Epithelial cell of proximal tubule (primary cell): Measurements from ENCODE around the gene AMMECR1L. TPM values are rescaled to one million over a fixed set of nuclear protein-coding genes. Genes with fewer than 3 reads are reported as not detected.

Source experiments
- DNase-seq: peaks from one replicate; pipeline ENCODE4 v3.0.0-alpha.2; 2011; ENCODE audit warnings: low read depth
- H3K4me3 ChIP-seq: 2 replicates; pipeline ENCODE4 v1.5.1; 2011; ENCODE audit warnings: low read depth, mild to moderate bottlenecking, low read length
- total RNA-seq: library from RNA; depleted of rRNA; stranded (reverse); fragments of >200 nt; gene quantifications from 2 replicates; pipeline ENCODE4 v1.2.3, GENCODE V29; 2015
- TF ChIP-seq, protein P1 (sequence below): conservative IDR thresholded peaks from 2 replicates; pipeline ENCODE4 v1.5.1; 2012; ENCODE audit warnings: low read depth, mild to moderate bottlenecking, low read length

Gene AMMECR1L
- total RNA-seq, 1 donor from 2014 or later, result 10.7 TPM

DNA sequence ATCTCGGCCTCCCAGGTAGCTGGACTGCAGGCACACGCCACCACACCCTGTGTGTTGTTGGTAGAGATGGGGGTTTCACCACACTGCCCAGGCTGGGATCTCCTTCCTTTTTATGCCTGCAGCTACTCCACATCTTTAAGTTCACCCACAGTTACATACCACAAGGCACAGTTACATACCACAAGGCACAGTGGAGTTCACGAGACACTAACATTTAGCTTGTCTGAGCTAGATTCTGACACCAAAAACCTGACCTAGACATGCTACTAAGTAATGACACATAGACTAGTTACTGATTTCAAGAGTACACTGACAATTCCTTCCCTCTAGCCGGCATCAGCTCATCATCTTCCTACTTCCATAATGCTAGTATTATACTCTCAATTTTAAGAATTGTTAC lies 32.1 kb downstream of the AMMECR1L start:
- TF ChIP-seq, protein P1, sequence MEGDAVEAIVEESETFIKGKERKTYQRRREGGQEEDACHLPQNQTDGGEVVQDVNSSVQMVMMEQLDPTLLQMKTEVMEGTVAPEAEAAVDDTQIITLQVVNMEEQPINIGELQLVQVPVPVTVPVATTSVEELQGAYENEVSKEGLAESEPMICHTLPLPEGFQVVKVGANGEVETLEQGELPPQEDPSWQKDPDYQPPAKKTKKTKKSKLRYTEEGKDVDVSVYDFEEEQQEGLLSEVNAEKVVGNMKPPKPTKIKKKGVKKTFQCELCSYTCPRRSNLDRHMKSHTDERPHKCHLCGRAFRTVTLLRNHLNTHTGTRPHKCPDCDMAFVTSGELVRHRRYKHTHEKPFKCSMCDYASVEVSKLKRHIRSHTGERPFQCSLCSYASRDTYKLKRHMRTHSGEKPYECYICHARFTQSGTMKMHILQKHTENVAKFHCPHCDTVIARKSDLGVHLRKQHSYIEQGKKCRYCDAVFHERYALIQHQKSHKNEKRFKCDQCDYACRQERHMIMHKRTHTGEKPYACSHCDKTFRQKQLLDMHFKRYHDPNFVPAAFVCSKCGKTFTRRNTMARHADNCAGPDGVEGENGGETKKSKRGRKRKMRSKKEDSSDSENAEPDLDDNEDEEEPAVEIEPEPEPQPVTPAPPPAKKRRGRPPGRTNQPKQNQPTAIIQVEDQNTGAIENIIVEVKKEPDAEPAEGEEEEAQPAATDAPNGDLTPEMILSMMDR, result no peak
- DNase-seq, result no peak

DNA sequence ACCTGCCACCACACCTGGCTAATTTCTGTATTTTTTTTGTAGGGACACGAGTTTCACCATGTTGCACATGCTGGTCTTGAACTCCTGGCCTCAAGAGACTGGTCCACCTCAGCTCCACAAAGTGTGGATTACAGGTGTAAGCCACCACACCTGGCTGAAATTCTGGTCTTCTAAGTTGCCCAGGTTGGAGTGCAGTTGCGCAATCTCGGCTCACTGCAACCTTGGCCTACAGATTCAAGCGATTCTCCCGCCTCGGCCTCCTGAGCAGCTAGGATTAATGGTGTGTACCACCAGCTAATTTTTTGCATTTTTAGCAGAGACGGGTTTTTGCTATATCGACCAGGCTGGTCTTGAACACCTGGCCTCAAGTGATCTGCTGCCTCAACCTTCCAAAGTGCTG lies 33.4 kb downstream of the AMMECR1L start:
- TF ChIP-seq, protein P1, result no peak
- DNase-seq, result no peak
- no peak overlapping the region for H3K4me3 ChIP-seq

More for the DNA sequence above, 32.1 kb downstream of the AMMECR1L start:
- H3K4me3 ChIP-seq, result no peak overlapping the region

DNA sequence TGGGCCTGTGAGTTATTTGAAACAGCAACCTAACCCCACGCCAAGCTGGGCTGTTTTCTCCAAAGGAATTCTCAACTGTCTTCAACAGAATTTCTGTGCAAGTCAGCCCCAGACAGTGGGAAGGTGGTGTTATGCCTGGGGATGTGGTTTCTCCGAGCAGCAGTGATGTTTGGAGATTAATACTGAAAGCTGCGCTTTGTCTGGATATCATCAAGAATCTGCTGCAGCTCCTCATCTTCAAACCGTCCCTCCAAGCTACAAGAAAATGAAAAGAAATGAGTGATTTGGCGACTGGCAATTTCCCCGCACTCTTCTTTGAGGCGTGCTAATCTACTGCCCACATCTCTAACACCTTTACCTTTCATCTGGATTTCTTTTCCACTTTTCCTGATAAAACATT lies 37.8 kb downstream of the AMMECR1L start:
- DNase-seq, result no peak
- TF ChIP-seq, protein P1, result no peak

DNA sequence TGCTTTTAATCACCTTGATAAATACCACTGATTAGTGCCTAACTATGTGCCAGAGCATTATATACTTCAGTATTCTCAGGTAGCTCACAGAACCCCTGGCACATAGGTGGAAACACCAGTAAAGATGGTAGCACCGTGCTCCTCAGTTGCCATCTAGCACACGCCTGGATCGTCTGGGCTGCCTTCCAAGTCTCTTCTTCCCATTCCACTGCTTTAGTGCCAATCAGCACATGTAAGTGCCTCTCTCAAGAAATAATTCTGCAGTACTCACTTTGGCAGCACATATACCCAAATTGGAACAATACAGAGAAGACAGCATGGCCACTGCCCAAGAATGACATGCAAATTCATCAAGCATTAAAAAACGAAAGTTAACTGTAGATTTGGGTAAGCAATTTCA lies 40.8 kb downstream of the AMMECR1L start:
- H3K4me3 ChIP-seq, result no peak overlapping the region
- TF ChIP-seq, protein P1, result no peak
- DNase-seq, result no peak

More for the DNA sequence above, 37.8 kb downstream of the AMMECR1L start:
- H3K4me3 ChIP-seq, result no peak overlapping the region

DNA sequence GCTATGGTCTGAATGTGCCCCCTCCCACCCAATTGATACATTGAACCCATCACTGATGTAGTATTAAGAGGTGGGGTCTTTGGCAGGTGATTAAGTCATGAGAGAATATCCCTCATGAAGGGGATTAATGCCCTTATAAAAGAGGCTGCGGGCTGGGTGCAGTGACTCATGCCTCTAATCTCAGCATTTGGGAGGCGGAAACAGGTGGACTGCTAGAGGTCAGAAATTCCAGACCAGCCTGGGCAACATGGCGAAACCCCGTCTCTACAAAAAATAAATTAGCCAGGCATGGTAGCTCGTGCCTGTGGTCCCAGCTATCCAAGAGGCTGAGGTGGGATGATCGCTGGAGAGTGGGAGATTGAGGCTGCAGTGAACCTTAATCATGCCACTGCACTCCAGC lies 42.1 kb downstream of the AMMECR1L start:
- H3K4me3 ChIP-seq, result no peak overlapping the region
- DNase-seq, result no peak
- TF ChIP-seq, protein P1, result no peak

DNA sequence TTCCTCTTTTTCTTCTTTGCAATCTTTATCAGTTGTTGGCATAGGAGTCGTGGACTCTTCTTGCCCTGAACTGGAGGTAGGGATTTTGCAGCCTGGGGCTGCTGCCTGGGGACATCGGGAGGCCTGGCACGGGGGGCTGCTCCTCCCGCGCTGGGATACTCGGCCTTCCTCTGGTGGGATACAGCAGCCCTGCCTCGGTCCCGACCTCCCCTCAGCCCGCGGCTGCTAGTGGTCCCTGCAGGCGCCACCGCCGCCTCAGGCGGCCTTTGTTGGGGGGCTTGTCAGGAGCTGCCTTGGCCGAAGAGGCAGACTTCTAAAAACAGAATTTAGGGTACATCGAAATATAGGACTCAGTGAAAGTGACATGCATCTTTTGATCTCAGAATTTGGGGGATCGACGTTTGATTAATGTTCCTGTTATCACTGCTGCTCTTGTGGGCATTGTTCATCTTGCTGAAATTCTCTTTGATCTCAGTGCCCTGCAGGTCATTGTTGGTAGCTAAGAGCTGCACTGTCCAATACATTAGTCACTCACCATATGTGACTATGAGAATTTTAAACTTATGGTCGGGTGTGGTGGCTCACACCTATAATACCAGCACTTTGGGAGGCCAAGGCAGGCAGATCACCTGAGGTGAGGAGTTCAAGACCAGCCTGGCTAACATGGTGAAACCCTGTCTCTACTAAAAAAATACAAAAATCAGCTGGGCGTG lies 44.1 kb downstream of the AMMECR1L start:
- DNase-seq, result no peak
- TF ChIP-seq, protein P1, result no peak
- H3K4me3 ChIP-seq, result no peak overlapping the region

DNA sequence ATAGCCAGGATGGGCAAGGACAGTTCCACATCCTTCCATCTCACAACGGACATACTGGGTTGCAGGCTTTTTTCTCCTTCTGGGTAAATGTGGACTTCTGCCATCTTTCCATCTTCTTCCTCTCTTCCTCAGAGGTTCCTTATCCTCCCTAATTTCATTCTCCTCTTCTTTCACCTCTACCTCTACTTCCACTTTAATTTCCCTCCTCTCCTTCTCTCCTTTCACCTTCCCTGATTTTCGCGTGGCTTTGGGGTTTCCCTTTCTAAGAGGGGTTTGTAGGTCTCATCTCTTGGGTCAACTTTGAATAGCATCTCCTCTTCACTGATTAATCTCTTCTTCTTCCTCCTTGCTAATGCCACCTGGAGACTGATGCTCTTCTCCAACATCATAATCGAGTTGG lies 44.9 kb downstream of the AMMECR1L start:
- H3K4me3 ChIP-seq, result no peak overlapping the region
- DNase-seq, result no peak
- TF ChIP-seq, protein P1, result no peak
